ENCODE data around the gene CPS1. TPM values are rescaled to one million over a fixed set of nuclear protein-coding genes. Genes with fewer than 3 reads are reported as not detected.

The CPS1 gene
- total and polyA plus RNA-seq, 2 of the 4 experiments (the other 2 are of a cell fraction): 5.4 to 20.1 TPM

- POLR2A ChIA-PET (ENCODE audit: unreplicated experiment): no interaction called here
- no peak for ATAC-seq (ENCODE audit: low read depth)
These were observed 15.5 kb upstream of the CPS1 start for GRCh38 chr2:210540900-210541289.

More at GRCh38 chr2:210540900-210541289, 15.5 kb upstream of the CPS1 start:
- Histone ChIP-seq H3K23ac (ENCODE audit: low read depth, low read length) (no peak overlapping the region), H3K4me3 (ENCODE audit: insufficient read depth, low read depth, low read length) (no peak overlapping the region), H4K91ac (ENCODE audit: insufficient read depth, low read depth, low read length) (no peak overlapping the region), H2AK5ac (ENCODE audit: low read depth, low read length) (no peak overlapping the region), H3K9me1 (ENCODE audit: insufficient read depth, low read length) (no peaks in the 10 kb centered on the region), H3K4ac (ENCODE audit: low read depth, low read length) (no peak overlapping the region), H2BK15ac (ENCODE audit: low read depth, low read length) (no peak overlapping the region), H2BK20ac (ENCODE audit: low read depth, low read length) (no peak overlapping the region), H4K8ac (ENCODE audit: low read depth in 2 of 2, low read length in 2 of 2) (no peak overlapping the region), H3K4me1 (ENCODE audit: control insufficient read depth, insufficient read depth, low read length) (no peaks in the 10 kb centered on the region), H3K14ac (replicated peaks; ENCODE audit: low read depth, low read length) (no peak overlapping the region), H3K9ac (ENCODE audit: low read depth, low read length) (no peak overlapping the region), H3K56ac (ENCODE audit: extremely low read depth, insufficient read depth, low read length) (no peak overlapping the region), H2AK9ac (replicated peaks; ENCODE audit: low read depth, low read length, poor library complexity) (no peak overlapping the region), H3K27me3 (ENCODE audit: control insufficient read depth, insufficient read depth, low read length) (no peaks in the 10 kb centered on the region), H2BK120ac (ENCODE audit: low read depth, low read length) (no peak overlapping the region), H3K36me3 (ENCODE audit: control insufficient read depth, insufficient read depth, low read length) (no peaks in the 10 kb centered on the region), H3K79me1 (ENCODE audit: low read depth in 1 of 2, low read length in 2 of 2) (no peaks in the 10 kb centered on the region), H3K9me3 (ENCODE audit: control insufficient read depth, insufficient read depth, low read length) (no peaks in the 10 kb centered on the region), H3K18ac (ENCODE audit: low read depth, low read length) (no peak overlapping the region), H4K20me1 (ENCODE audit: insufficient read depth, low read length) (no peaks in the 10 kb centered on the region), H3K27ac (ENCODE audit: insufficient read depth, low read length) (no peak overlapping the region), H2BK5ac (ENCODE audit: low read depth, low read length, poor library complexity, severe bottlenecking) (no peak overlapping the region), H4K5ac (ENCODE audit: low read depth, low read length) (no peak overlapping the region), H2AFZ (replicated peaks; ENCODE audit: low read length, poor library complexity) (no peak overlapping the region), H3K4me2 (ENCODE audit: low read depth, low read length) (no peak overlapping the region; the same call in 1 of the 2 replicates)
- intact Hi-C loops (cut with micrococcal nuclease) (no loop called here), dilution Hi-C loops (cut with HindIII; ENCODE audit: low sequenced_read_pairs, unreplicated experiment) (no loop called here), in situ Hi-C loops (cut with MboI; ENCODE audit: low sequenced_read_pairs) (no loop called here)
- BruUV-seq (replicated peaks): no TSS peak
- CTCF ChIA-PET: no interaction called here
- DNase-seq: no peak
- WGBS, 2 experiments (ENCODE audit: extremely low coverage in 2 of 2, insufficient read length in 1 of 2): no CpG with 5 or more reads among the region's 2 CpGs
- TF ChIP-seq MXI1 (IDR thresholded peaks at IDR 0.05; ENCODE audit: borderline replicate concordance, low read depth, low read length) (no peak), CHD1 (IDR thresholded peaks at IDR 0.05; ENCODE audit: low read depth, low read length) (no peak), MAZ (IDR thresholded peaks at IDR 0.05; ENCODE audit: borderline replicate concordance, low read depth, low read length) (no peak), ELK1 (IDR thresholded peaks at IDR 0.05; ENCODE audit: borderline replicate concordance, low read depth, low read length) (no peak), CTCF (conservative IDR thresholded peaks at IDR 0.05; ENCODE audit: low read depth, low read length) (no peak), POLR2A (IDR thresholded peaks at IDR 0.05; ENCODE audit: low read depth, low read length) (no peak), BHLHE40 (IDR thresholded peaks at IDR 0.05; ENCODE audit: low read depth, low read length) (no peak), RFX5 (IDR thresholded peaks at IDR 0.05; ENCODE audit: low read depth, low read length) (no peak), MAFK (IDR thresholded peaks at IDR 0.05; ENCODE audit: low read depth, low read length) (no peak)
- TF ChIP-seq, protein P1, sequence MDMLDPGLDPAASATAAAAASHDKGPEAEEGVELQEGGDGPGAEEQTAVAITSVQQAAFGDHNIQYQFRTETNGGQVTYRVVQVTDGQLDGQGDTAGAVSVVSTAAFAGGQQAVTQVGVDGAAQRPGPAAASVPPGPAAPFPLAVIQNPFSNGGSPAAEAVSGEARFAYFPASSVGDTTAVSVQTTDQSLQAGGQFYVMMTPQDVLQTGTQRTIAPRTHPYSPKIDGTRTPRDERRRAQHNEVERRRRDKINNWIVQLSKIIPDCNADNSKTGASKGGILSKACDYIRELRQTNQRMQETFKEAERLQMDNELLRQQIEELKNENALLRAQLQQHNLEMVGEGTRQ (IDR thresholded peaks at IDR 0.05; ENCODE audit: low read depth, low read length): no peak

Measured in IMR-90 (cell line).